Measurements from ENCODE around the gene RNPEPL1.
"Not testable (repeated sequence)": the region's sequence is repeated elsewhere in the genome, so short reads cannot be mapped to it uniquely, and the experiment has no call there.

RNPEPL1 gene

GRCh38 chr2:240567872-240568677 lies at the start of gene RNPEPL1:
RNPEPL1 (plus strand) TSS chr2:240568484; CDS start chr2:240568587, 103 bp downstream.
- peak within 1 kb of the TSS; percentile 98 for H3K4me3 Mint-ChIP-seq
- H3K27me3 Mint-ChIP-seq (ENCODE audit: low read depth), result no peaks in the 10 kb centered on the region
- H3K4me1 Mint-ChIP-seq (ENCODE audit: low read depth), result peaks cover 47% of the 10 kb centered on the region
- H3K9me3 Mint-ChIP-seq, result no peaks in the 10 kb centered on the region
- peak; percentile 57 for DNase-seq (ENCODE audit: low spot score)
- peaks cover 44% of the 10 kb centered on the region for H3K36me3 Mint-ChIP-seq (ENCODE audit: low read depth)
- H3K27ac Mint-ChIP-seq, result peak within 1 kb of the TSS; percentile 98

GRCh38 chr2:240518981-240519380 lies 49.3 kb upstream of the RNPEPL1 start:
- H3K36me3 Mint-ChIP-seq (ENCODE audit: low read depth), result peaks cover 29% of the 10 kb centered on the region
- DNase-seq (ENCODE audit: low spot score), result no peak
- peaks cover 5% of the 10 kb centered on the region for H3K4me1 Mint-ChIP-seq (ENCODE audit: low read depth)
- H3K27ac Mint-ChIP-seq, result no peak overlapping the region
- no peaks in the 10 kb centered on the region for H3K27me3 Mint-ChIP-seq (ENCODE audit: low read depth)
- H3K9me3 Mint-ChIP-seq, result peaks cover 9% of the 10 kb centered on the region
- no peak overlapping the region for H3K4me3 Mint-ChIP-seq

GRCh38 chr2:240519396-240520129 lies 48.7 kb upstream of the RNPEPL1 start:
- Mint-ChIP-seq H3K27ac (no peak overlapping the region), H3K9me3 (peaks cover 15% of the 10 kb centered on the region), H3K4me3 (no peak overlapping the region), H3K36me3 (ENCODE audit: low read depth) (peaks cover 34% of the 10 kb centered on the region), H3K4me1 (ENCODE audit: low read depth) (no peaks in the 10 kb centered on the region), H3K27me3 (ENCODE audit: low read depth) (no peaks in the 10 kb centered on the region)
- no peak for DNase-seq (ENCODE audit: low spot score)

- H3K4me1 Mint-ChIP-seq (ENCODE audit: low read depth), result no peaks in the 10 kb centered on the region
- no peak for DNase-seq (ENCODE audit: low spot score)
- H3K27me3 Mint-ChIP-seq (ENCODE audit: low read depth), result no peaks in the 10 kb centered on the region
- H3K4me3 Mint-ChIP-seq, result no peak overlapping the region
- peaks cover 42% of the 10 kb centered on the region for H3K36me3 Mint-ChIP-seq (ENCODE audit: low read depth)
- peaks cover 23% of the 10 kb centered on the region for H3K9me3 Mint-ChIP-seq
- no peak overlapping the region for H3K27ac Mint-ChIP-seq
These were observed 47.9 kb upstream of the RNPEPL1 start for GRCh38 chr2:240520130-240520973.

- no peaks in the 10 kb centered on the region for H3K4me1 Mint-ChIP-seq (ENCODE audit: low read depth)
- peaks cover 48% of the 10 kb centered on the region for H3K36me3 Mint-ChIP-seq (ENCODE audit: low read depth)
- H3K27ac Mint-ChIP-seq, result no peak overlapping the region
- H3K27me3 Mint-ChIP-seq (ENCODE audit: low read depth), result no peaks in the 10 kb centered on the region
- H3K9me3 Mint-ChIP-seq, result peaks cover 27% of the 10 kb centered on the region
- no peak overlapping the region for H3K4me3 Mint-ChIP-seq
- no peak for DNase-seq (ENCODE audit: low spot score)
These were observed 47.3 kb upstream of the RNPEPL1 start for GRCh38 chr2:240520974-240521350.

GRCh38 chr2:240521885-240522284 lies 46.4 kb upstream of the RNPEPL1 start:
- H3K4me1 Mint-ChIP-seq (ENCODE audit: low read depth); H3K27ac Mint-ChIP-seq; H3K27me3 Mint-ChIP-seq (ENCODE audit: low read depth); DNase-seq (ENCODE audit: low spot score); H3K4me3 Mint-ChIP-seq: not testable (repeated sequence)
- H3K9me3 Mint-ChIP-seq, result peaks cover 32% of the 10 kb centered on the region
- H3K36me3 Mint-ChIP-seq (ENCODE audit: low read depth), result peaks cover 56% of the 10 kb centered on the region

GRCh38 chr2:240522406-240522805 lies 45.9 kb upstream of the RNPEPL1 start:
- Mint-ChIP-seq H3K9me3 (peaks cover 37% of the 10 kb centered on the region), H3K4me3 (no peak overlapping the region), H3K27me3 (ENCODE audit: low read depth) (no peaks in the 10 kb centered on the region), H3K36me3 (ENCODE audit: low read depth) (peaks cover 62% of the 10 kb centered on the region), H3K4me1 (ENCODE audit: low read depth) (no peaks in the 10 kb centered on the region), H3K27ac (no peak overlapping the region)
- no peak for DNase-seq (ENCODE audit: low spot score)

GRCh38 chr2:240523451-240524281 lies 44.6 kb upstream of the RNPEPL1 start:
- Mint-ChIP-seq H3K4me1 (ENCODE audit: low read depth) (no peaks in the 10 kb centered on the region), H3K4me3 (no peak overlapping the region), H3K27me3 (ENCODE audit: low read depth) (no peaks in the 10 kb centered on the region), H3K36me3 (ENCODE audit: low read depth) (peaks cover 70% of the 10 kb centered on the region), H3K9me3 (peaks cover 45% of the 10 kb centered on the region), H3K27ac (no peak overlapping the region)
- DNase-seq (ENCODE audit: low spot score), result no peak

- Mint-ChIP-seq H3K27me3 (ENCODE audit: low read depth) (no peaks in the 10 kb centered on the region), H3K4me1 (ENCODE audit: low read depth) (no peaks in the 10 kb centered on the region), H3K9me3 (peaks cover 45% of the 10 kb centered on the region), H3K36me3 (ENCODE audit: low read depth) (peaks cover 81% of the 10 kb centered on the region), H3K4me3 (no peak overlapping the region), H3K27ac (no peak overlapping the region)
- DNase-seq (ENCODE audit: low spot score), result no peak
These were observed 43.1 kb upstream of the RNPEPL1 start for GRCh38 chr2:240524963-240525718.

- no peaks in the 10 kb centered on the region for H3K4me1 Mint-ChIP-seq (ENCODE audit: low read depth)
- no peak overlapping the region for H3K4me3 Mint-ChIP-seq
- peaks cover 82% of the 10 kb centered on the region for H3K36me3 Mint-ChIP-seq (ENCODE audit: low read depth)
- no peak overlapping the region for H3K27ac Mint-ChIP-seq
- H3K9me3 Mint-ChIP-seq, result peaks cover 50% of the 10 kb centered on the region
- H3K27me3 Mint-ChIP-seq (ENCODE audit: low read depth), result no peaks in the 10 kb centered on the region
- DNase-seq (ENCODE audit: low spot score), result no peak
These were observed 42.5 kb upstream of the RNPEPL1 start for GRCh38 chr2:240525802-240526201.

- H3K4me1 Mint-ChIP-seq (ENCODE audit: low read depth), result no peaks in the 10 kb centered on the region
- H3K27ac Mint-ChIP-seq, result no peak overlapping the region
- peaks cover 89% of the 10 kb centered on the region for H3K36me3 Mint-ChIP-seq (ENCODE audit: low read depth)
- DNase-seq (ENCODE audit: low spot score), result no peak
- H3K9me3 Mint-ChIP-seq, result peaks cover 57% of the 10 kb centered on the region
- H3K27me3 Mint-ChIP-seq (ENCODE audit: low read depth), result no peaks in the 10 kb centered on the region
- no peak overlapping the region for H3K4me3 Mint-ChIP-seq
These were observed 41.8 kb upstream of the RNPEPL1 start for GRCh38 chr2:240526521-240526920.

- peaks cover 90% of the 10 kb centered on the region for H3K36me3 Mint-ChIP-seq (ENCODE audit: low read depth)
- no peak for DNase-seq (ENCODE audit: low spot score)
- H3K27me3 Mint-ChIP-seq (ENCODE audit: low read depth), result no peaks in the 10 kb centered on the region
- peaks cover 64% of the 10 kb centered on the region for H3K9me3 Mint-ChIP-seq
- no peak overlapping the region for H3K4me3 Mint-ChIP-seq
- no peaks in the 10 kb centered on the region for H3K4me1 Mint-ChIP-seq (ENCODE audit: low read depth)
- H3K27ac Mint-ChIP-seq, result no peak overlapping the region
These were observed 41.0 kb upstream of the RNPEPL1 start for GRCh38 chr2:240527153-240527750.
